ENCODE results near the gene KRT26. TPM values are rescaled to one million over a fixed set of nuclear protein-coding genes. Genes with fewer than 3 reads are reported as not detected.
"Not testable (repeated sequence)": the region's sequence is repeated elsewhere in the genome, so short reads cannot be mapped to it uniquely, and the experiment has no call there.

Gene KRT26
- total RNA-seq, 1 experiment from 2014 or later = not detected

DNA sequence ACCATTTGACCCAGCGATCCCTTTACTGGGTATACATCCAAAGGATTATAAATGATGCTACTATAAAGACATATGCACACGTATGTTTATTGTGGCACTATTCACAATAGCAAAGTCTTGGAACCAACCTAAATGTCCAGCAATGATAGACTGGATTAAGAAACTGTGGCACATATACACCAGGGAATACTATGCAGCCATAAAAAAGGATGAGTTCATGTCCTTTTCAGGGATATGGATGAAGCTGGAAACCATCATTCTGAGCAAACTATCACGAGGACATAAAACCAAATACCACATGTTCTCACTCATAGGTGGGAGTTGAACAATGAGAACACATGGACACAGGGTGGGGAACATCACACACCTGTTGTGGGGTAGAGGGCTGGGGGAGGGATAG lies 42.7 kb upstream of the KRT26 start:
- H3K9me3 Mint-ChIP-seq; POLR2A ChIA-PET; H3K4me3 Mint-ChIP-seq; H3K27ac Mint-ChIP-seq; DNase-seq (ENCODE audit: low spot score); ATAC-seq: not testable (repeated sequence)
- H3K36me3 Mint-ChIP-seq = peaks cover 13% of the 10 kb centered on the region
- CTCF ChIA-PET = interaction anchor here (1.4 kb wide), 1 partner anchor 49 kb away, joined by 3 read pairs; no protein-coding TSS in a partner anchor
- peaks cover 60% of the 10 kb centered on the region for H3K27me3 Mint-ChIP-seq (ENCODE audit: low read depth)
- peaks cover 11% of the 10 kb centered on the region for H3K4me1 Mint-ChIP-seq

DNA sequence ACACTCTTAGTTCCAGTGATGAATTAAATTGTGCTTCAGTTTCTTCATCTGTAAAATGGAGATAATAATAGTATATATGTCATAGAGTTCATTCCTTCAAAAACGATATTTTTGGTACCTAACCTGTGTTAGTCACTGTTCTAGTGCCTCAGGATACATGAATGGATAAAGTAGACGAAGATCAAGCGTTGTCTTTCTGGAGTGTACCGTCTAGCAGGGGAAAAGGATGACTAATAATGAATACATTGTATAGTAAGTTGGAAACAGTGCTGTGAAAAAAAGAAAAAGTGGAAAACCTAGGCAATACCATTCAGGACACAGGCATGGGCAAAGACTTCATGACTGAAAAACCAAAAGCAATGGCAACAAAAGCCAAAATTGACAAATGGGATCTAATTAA lies 41.8 kb upstream of the KRT26 start:
- no peak overlapping the region for H3K4me3 Mint-ChIP-seq
- no peak for ATAC-seq
- DNase-seq (ENCODE audit: low spot score) = no peak
- POLR2A ChIA-PET = no interaction called here
- peaks cover 9% of the 10 kb centered on the region for H3K4me1 Mint-ChIP-seq
- CTCF ChIA-PET = no interaction called here
- H3K36me3 Mint-ChIP-seq = peaks cover 13% of the 10 kb centered on the region
- no peak for TF ChIP-seq NFATC4 (CRISPR knock-in tag; IDR thresholded peaks at IDR 0.05)
- TF ChIP-seq TEAD1 (CRISPR knock-in tag; IDR thresholded peaks at IDR 0.05) = no peak
- TF ChIP-seq ZNF317 (CRISPR knock-in tag; IDR thresholded peaks at IDR 0.05; ENCODE audit: borderline replicate concordance, low read depth) = no peak
- no peak for TF ChIP-seq ESRRA (CRISPR knock-in tag; IDR thresholded peaks at IDR 0.05; ENCODE audit: borderline replicate concordance)
- H3K9me3 Mint-ChIP-seq = no peaks in the 10 kb centered on the region
- H3K27ac Mint-ChIP-seq = no peak overlapping the region
- peaks cover 63% of the 10 kb centered on the region for H3K27me3 Mint-ChIP-seq (ENCODE audit: low read depth)

GRCh38 chr17:40812639-40813038 lies 40.6 kb upstream of the KRT26 start:
- DNase-seq (ENCODE audit: low spot score) = no peak
- H3K4me3 Mint-ChIP-seq = no peak overlapping the region
- H3K9me3 Mint-ChIP-seq = no peaks in the 10 kb centered on the region
- POLR2A ChIA-PET = no interaction called here
- ATAC-seq = no peak
- CTCF ChIA-PET = interaction anchor here (1.0 to 1.2 kb wide), 2 partner anchors 9 to 197 kb away, joined by 3 to 5 read pairs; no protein-coding TSS in a partner anchor
- TF ChIP-seq CREM (CRISPR knock-in tag; IDR thresholded peaks at IDR 0.05) (no peak), E2F4 (CRISPR knock-in tag; IDR thresholded peaks at IDR 0.05; ENCODE audit: borderline replicate concordance, low read depth) (no peak), JUN (CRISPR knock-in tag; IDR thresholded peaks at IDR 0.05) (no peak), PRDM15 (CRISPR knock-in tag; IDR thresholded peaks at IDR 0.05) (no peak), IRF2 (CRISPR knock-in tag; IDR thresholded peaks at IDR 0.05; ENCODE audit: borderline replicate concordance, low read depth) (no peak), TCF7 (CRISPR knock-in tag; IDR thresholded peaks at IDR 0.05; ENCODE audit: low read depth) (no peak), TP53 (CRISPR knock-in tag; IDR thresholded peaks at IDR 0.05) (no peak), FOXP1 (CRISPR knock-in tag; IDR thresholded peaks at IDR 0.05; ENCODE audit: borderline replicate concordance) (no peak), ZNF263 (CRISPR knock-in tag; IDR thresholded peaks at IDR 0.05; ENCODE audit: low read depth) (no peak), JAZF1 (CRISPR knock-in tag; IDR thresholded peaks at IDR 0.05) (no peak), STAT6 (CRISPR knock-in tag; conservative IDR thresholded peaks at IDR 0.05; ENCODE audit: low read depth) (no peak), ZNF121 (CRISPR knock-in tag; IDR thresholded peaks at IDR 0.05) (no peak)
- no peak overlapping the region for H3K27ac Mint-ChIP-seq
- peaks cover 6% of the 10 kb centered on the region for H3K36me3 Mint-ChIP-seq
- H3K27me3 Mint-ChIP-seq (ENCODE audit: low read depth) = peaks cover 74% of the 10 kb centered on the region
- peaks cover 3% of the 10 kb centered on the region; the same call in 1 of the 2 replicates for H3K4me1 Mint-ChIP-seq
